ENCODE results near the gene DLG5.

Gene DLG5

DNA sequence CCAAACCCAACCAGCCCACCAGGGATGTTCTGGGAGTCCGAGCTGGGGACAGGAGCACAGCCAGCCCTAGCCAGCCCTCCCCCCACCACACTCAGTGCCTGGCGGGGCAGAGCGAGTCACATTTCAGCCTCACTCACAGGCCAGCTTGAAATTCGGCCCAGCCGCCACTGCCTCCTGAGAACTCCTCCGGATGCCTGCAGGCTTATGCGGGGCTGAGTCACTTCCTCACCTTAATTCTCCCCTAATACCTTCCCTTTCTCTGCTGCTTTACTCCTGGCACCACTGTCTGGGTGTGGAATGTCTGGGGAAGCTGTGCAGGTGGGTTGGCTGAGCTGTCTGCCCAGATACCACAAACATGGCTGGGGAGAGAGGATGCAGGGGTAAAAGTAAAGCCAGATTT is 22.6 kb upstream of the DLG5 start:
- no peak for DNase-seq (ENCODE audit: low read depth)
- no peak overlapping the region for H3K4me3 ChIP-seq (ENCODE audit: low read depth, low read length)
- TF ChIP-seq, protein P1, sequence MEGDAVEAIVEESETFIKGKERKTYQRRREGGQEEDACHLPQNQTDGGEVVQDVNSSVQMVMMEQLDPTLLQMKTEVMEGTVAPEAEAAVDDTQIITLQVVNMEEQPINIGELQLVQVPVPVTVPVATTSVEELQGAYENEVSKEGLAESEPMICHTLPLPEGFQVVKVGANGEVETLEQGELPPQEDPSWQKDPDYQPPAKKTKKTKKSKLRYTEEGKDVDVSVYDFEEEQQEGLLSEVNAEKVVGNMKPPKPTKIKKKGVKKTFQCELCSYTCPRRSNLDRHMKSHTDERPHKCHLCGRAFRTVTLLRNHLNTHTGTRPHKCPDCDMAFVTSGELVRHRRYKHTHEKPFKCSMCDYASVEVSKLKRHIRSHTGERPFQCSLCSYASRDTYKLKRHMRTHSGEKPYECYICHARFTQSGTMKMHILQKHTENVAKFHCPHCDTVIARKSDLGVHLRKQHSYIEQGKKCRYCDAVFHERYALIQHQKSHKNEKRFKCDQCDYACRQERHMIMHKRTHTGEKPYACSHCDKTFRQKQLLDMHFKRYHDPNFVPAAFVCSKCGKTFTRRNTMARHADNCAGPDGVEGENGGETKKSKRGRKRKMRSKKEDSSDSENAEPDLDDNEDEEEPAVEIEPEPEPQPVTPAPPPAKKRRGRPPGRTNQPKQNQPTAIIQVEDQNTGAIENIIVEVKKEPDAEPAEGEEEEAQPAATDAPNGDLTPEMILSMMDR (IDR thresholded peaks at IDR 0.05; ENCODE audit: low read depth, low read length, missing control alignments), result no peak

DNA sequence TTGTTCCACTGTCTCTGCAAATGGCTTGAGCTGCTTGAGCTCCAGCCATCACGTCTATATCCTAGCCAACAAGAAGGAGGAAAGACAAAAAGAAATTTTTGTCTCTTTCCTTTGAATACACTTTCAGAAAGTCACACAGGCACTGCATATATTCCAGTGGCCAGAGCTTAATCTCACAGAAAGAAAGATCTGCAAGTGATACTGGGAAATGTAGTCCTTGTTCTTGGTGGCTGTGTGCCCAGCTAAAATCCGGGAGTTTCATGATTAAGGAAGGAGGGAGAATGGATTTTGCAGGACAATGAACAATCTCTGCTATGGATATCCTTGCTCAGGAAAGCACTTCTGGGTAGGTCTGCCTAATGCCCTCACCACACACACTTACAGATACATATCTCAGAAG is 19.5 kb upstream of the DLG5 start:
- H3K4me3 ChIP-seq (ENCODE audit: low read depth, low read length), result no peak overlapping the region
- no peak for DNase-seq (ENCODE audit: low read depth)
- TF ChIP-seq, protein P1 (IDR thresholded peaks at IDR 0.05; ENCODE audit: low read depth, low read length, missing control alignments), result no peak

DNA sequence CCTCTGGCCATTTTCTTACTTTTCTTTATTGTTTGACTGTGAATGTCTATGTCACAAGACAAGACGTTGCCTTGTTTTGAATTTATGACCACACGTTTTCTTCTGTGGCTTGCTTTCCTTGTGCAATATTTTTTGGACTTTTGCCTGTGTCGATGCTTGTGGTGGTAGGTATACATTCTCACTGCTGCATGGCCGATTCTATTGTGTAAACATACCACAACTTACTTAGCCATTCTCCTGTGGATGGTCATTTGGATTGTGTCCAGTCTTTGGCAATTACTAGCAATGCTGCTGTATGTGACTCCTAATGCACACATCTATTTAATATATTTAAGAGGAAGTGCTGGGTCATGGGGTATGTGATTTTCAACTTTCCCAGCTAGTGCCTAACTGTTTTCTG is 18.0 kb upstream of the DLG5 start:
- no peak overlapping the region for H3K4me3 ChIP-seq (ENCODE audit: low read depth, low read length)
- no peak for DNase-seq (ENCODE audit: low read depth)
- TF ChIP-seq, protein P1 (IDR thresholded peaks at IDR 0.05; ENCODE audit: low read depth, low read length, missing control alignments), result no peak

DNA sequence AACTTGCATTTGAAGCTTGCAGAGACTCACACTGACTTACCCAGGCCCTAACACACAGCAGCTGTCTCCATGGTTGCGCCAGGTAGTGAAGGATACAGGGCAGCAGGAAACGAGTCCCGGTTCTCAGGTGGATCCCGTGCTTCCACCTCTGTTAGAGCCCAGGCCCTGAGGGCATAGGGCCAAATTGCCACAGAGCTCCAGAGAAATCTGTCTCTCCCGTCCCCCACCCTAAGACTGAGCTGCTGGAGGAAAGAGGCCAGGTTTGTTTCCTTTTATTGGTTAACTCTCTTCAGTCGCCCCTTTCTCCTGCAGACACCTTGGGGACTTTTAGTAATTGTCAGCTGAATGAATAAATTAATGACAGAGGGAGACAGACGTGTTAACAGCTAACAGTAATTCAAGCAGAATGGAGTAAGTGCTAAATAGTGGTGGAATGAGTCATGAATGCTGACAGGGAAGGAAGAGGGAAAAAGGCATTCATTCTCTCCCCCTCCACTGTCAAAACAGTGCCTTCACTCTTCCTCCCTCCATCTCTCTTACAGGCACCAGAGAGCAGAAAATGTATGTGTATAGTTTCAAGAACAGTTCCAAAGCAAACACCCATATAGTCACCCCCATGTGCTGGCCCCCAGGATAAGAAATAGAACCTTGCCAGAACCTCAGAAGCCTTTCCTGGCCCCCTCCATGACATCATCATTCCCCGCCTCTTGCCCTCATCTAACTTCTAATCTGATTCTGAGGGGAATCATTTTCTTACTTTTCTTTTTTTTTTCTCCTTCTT is 16.8 kb upstream of the DLG5 start:
- TF ChIP-seq, protein P1 (IDR thresholded peaks at IDR 0.05; ENCODE audit: low read depth, low read length, missing control alignments), result no peak
- no peak overlapping the region for H3K4me3 ChIP-seq (ENCODE audit: low read depth, low read length)
- no peak for DNase-seq (ENCODE audit: low read depth)

DNA sequence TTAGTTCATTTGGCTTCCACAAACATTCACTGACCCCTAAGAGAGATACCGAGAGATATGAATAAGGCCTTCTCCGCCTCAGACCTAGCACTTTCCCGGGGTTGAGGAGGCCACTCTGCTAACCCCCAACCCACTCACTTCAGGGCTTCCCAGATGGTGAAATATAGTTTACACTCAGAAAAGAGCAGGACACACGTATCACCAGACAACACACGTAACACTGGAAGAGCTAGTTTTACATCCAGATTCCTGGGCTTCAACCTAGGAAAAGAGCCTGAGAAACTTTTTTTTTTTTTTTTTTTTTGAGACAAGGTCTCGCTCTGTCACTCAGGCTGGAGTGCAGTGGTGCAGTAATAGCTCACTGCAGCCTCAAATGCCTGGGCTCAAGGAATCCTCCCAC is 15.2 kb upstream of the DLG5 start:
- H3K4me3 ChIP-seq (ENCODE audit: low read depth, low read length), result no peak overlapping the region
- TF ChIP-seq, protein P1 (IDR thresholded peaks at IDR 0.05; ENCODE audit: low read depth, low read length, missing control alignments), result no peak
- no peak for DNase-seq (ENCODE audit: low read depth)

DNA sequence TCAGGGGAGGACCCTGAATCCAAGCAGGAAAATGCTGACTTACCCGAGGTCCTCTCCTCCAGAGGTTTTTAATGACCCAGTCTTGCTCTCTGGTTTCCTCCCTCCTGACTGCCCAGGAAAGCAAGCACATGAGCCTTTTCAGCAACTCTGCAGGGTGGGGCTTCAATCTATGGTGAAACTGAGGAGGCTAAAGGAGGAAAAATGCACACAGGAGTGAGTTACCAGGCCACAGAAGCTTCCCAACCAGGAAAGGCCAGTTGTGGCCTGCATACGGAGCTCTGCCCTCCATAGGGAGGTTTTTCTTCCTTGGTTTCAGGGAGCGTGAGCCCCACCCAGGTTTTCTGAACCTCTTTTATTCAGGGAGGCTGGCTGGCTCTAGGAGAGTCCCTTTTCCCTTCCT is 14.1 kb upstream of the DLG5 start:
- no peak for DNase-seq (ENCODE audit: low read depth)
- H3K4me3 ChIP-seq (ENCODE audit: low read depth, low read length), result no peak overlapping the region
- TF ChIP-seq, protein P1 (IDR thresholded peaks at IDR 0.05; ENCODE audit: low read depth, low read length, missing control alignments), result no peak

DNA sequence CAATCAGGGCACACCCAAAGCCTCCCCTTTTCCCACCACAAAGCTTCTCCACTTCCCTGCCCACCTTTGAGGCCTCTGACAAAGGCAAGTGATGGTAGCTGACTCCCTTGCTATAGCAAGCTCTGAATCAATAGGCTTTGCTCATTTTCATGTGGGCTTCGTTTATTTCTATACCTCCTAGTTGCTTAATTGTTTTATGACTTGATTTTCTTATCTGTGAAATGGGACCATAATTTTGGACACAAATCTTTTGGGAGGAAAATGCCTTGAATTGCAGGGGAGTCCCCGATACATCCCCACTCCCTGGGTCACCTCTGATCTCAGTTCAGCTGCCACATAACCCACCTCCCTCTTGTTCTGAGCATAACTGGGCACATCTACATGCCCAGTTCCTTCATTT is 13.7 kb upstream of the DLG5 start:
- H3K4me3 ChIP-seq (ENCODE audit: low read depth, low read length), result no peak overlapping the region
- DNase-seq (ENCODE audit: low read depth), result no peak
- TF ChIP-seq, protein P1 (IDR thresholded peaks at IDR 0.05; ENCODE audit: low read depth, low read length, missing control alignments), result no peak
